ENCODE data around the gene C1QL1.
"Not testable (repeated sequence)": the region's sequence is repeated elsewhere in the genome, so short reads cannot be mapped to it uniquely, and the experiment has no call there.

C1QL1 gene

DNA sequence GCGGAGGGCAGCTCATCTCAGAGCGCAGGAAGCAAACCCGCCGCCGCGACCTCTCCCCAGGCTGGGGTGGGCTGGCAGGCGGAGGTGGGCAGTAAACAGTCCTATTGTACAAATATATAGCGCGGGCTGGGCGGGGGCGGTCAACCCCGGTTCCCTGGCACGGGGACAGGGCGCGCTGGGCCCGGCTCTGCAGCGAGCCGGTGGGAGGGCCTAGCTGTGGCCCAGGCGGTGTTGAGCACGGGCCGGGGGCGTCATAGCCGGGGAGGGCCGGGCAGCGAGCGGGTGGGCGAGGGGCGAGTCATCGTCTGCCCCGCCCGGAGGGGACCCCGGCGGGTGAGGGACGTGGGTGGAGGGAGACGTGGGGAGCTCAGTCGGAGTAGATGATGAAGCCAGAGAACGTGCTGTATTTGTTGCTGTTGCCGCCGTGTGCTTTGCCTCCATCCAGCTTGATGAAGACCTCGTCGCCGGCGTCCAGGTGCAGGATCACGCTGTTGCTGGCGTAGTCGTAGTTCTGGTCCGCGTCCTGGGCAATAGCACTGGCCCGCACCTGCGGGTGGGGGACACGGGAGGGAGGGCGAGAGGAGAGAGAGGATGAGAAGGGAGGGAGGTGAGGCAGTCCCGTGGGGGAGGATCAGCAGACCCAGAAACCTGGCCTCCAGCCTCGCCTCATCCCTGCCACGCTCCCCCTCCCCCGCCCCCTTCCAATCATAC lies 8.1 kb downstream of the C1QL1 start:
- no peak for DNase-seq

DNA sequence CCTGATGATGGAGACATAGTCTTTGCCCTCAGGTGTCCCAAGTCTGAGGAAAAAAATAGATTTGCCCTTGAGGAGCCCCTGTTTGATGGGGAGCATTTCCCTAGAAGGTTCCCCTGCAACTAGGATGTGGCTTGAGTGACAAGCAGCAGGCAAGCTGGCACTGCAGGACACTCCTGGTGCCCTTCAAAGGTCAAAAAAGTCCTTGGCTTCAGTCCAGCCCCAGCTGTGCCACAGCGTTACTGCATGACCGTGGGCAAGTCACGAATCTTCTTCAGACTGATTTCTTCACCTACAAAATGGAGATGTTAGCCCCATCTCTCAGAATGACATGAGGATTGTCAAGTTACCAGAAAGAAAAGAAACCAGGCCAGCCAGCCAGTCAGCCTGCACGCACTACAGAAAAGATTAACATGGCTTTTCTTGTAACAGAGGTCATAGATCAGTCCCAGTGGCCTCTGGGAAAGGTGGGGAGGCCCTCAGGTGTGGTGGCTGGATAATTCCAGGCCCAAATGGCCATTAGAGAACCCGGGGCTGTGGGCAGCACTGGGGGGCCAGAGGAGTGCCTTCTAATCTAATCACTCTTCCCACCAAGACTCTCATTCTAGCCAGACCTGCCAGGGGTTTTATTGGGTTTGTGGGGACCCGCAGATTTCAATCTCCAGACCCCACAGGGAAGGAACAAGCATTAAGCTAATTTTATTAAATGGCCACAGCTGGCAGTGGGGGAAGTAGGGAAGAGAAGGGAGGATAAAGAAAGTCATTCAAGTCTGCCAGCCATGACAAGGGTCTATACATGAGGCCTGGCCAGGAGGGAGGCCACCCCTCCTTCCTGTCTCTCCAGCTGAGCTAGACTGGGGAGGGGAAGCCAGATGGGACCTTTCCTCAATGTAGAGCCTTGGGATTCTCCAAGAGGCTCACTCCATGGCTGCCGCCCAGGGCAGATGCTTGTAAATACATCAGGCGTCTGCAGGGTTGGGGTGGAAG lies 10.8 kb downstream of the C1QL1 start:
- no peak for DNase-seq

DNA sequence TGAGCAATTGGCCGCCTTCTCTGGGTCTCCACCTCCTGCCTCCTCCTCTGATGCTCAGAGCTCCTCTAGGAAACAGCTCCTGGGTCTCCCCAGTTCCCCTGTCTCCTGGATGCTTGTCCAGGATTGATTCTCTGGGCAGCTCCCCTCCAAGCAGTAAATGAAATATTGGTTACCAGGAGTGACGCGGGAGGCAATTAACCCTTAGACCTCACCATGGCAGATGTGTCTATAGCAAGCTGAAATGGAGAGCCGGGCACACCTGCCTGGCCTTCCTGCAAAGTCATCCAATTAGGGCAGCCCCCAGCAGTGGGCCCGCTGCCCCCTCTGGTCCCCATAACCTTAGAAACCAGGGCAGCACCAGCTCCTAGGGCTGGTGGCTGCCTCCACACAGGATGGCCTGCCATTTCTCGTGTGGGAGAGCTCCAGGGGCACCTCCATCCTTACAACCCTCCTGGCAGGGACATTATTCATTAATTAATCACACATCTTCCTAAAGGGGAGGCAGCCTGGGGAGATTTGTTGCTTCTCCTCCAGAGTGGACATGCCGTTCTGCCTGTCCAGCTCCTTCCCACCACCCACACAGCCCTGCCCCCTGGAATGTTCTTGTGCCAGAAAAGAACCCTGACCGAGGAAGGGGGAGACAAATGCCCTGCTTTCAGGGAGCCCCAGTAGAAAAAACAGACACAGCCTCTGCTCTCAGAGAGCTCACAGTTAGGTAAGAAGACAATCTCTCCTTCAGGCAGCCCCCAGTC lies 12.3 kb downstream of the C1QL1 start:
- DNase-seq = no peak

- no peak for DNase-seq
Measured at GRCh38 chr17:44952946-44953475, 15.1 kb downstream of the C1QL1 start.

GRCh38 chr17:44948315-44948795 lies 19.7 kb downstream of the C1QL1 start:
- no peak for DNase-seq

GRCh38 chr17:44947461-44948314 lies 20.4 kb downstream of the C1QL1 start, which contains the start of gene KIF18B:
Gene KIF18B (minus strand): TSS chr17:44947773. CDS start chr17:44936344, 11,429 bp downstream.
- peak; percentile 97 for DNase-seq

GRCh38 chr17:44945652-44946051 lies 22.5 kb downstream of the C1QL1 start:
- not testable (repeated sequence) for DNase-seq

GRCh38 chr17:44942456-44942855 lies 25.6 kb downstream of the C1QL1 start:
- no peak for DNase-seq

GRCh38 chr17:44941712-44942331 lies 26.3 kb downstream of the C1QL1 start:
- DNase-seq = no peak

GRCh38 chr17:44940768-44941167 lies 27.3 kb downstream of the C1QL1 start:
- no peak for DNase-seq

DNA sequence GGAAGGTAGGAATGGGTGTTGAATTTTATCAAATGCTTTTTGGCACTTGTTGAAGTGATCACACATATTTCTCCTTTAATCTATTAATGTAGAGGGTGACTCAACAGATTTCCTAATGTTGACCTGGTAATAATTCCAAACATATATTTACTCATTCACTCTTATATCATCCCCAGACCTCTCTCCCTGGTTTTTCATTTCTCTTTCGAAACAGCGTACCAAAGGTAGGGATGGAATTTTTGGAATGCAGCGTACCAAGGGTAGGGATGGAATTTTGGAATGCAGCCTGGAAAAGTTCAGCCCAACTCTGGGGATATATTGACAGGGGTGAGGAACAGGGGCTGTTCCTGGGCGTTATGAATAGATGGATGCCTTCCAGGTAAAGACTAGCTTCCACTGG lies 27.8 kb downstream of the C1QL1 start:
- DNase-seq = no peak

DNA sequence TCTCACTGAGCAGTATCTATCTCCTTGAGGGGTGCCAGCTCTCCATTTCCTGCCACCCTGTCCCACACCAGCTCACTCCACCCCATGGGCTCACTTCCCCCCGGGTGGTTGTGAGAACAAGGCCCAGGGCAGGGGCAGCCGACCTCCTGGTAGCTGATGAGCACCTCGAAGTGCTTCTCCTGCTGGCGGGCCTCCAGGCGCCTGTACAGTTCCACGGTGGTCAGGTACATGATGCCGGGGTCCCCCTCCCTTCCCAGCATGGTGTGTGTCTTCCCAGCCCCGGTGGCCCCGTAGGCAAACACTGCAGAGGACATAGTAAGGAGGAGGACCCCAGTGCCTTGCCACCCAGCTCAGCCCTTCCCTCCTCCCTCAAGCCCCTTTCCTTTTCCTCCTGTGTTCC lies 33.0 kb downstream of the C1QL1 start:
- no peak for DNase-seq

- DNase-seq = no peak
Measured at GRCh38 chr17:44934745-44935105, 33.4 kb downstream of the C1QL1 start.

DNA sequence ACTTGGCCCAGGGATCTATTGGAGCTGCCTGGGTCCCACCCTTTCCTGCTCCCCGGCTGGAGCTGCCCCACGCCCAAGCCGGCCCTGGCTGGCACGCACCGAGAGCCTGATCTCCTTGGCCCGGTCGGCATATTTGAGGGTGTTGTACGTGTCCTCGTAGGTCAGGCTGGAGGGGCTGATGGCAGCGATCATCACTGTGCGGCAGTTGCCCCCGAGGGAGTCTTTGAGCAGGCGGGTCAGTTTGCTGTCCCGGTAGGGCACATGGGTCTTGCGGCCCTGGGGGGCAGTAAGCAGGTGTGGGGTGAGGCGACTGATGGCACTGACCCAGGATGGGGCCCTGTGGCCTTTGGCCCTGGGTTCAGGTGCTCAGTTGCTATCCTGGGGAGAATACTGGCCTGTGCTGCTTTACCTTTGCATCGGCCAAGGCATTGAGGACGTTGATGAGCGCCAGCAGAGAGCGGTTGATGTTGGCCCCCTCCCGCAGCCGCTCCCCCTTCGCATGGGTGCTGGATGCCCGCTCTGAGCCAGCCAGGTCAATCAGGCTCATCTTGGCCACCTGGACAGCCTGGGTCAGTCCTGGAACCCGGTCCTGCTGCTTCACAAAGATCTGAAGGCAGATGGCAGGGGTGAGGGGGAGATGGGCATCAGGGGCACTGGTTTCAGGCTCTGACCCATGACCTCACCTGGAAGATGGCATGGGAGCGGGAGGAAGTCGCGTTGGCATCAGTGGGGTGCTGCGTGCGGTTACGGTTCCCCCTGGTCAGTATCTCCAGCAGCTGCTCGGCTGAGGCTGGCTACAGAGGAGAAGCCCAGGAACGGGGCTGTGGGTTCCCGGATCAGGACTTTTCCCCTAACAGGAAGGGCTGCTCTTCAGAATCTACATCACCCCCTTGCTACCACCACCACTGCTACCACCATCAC lies 34.0 kb downstream of the C1QL1 start:
- DNase-seq = no peak

DNA sequence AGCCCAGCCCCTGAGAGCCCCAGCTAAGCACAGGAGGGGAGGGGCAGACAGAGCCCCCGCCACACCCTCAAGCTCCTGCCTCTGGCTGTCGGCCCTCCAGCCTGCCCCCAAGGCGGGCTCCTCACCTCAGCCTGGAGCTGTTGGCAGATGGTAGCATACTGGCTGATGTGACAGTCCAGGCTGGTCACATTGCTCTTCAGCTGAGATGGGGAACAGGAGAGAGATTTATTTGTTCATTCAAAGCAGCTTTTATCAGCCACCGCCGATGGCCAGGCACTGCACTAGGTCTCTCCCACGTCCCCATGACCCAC lies 35.4 kb downstream of the C1QL1 start:
- no peak for DNase-seq

DNA sequence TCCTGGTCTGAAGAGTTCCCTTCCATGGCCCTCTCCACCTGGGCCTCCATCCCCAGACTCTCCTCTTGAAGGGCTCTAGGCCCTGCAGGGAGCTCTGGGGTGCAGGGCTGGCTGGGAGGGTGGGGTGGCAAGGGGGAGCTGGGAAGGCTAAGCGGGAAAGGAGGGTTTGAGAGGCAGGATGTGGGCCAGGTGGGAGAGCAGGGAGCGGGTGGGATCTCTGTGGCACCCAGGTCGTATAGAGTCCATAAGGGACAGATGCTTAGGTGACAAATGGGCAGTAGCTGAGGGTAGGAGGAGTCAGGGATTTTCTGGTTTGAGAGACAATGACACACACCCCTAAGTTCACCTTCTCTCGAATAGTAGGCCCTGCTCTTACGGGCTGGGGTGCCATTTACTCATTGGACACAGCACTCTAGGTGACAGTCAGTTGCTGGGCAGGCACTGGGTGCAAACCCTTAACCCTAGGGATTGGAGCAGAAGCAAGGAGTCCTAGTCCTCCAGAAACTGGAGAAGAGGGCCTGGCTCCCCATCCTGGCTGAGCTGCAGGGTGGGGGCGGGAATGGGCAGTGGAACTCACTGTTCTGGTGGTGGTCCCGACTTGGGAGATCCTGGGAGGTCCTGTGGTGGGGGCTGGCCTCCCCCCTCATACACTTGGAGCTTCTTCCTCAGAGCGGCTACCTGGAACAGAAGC lies 35.9 kb downstream of the C1QL1 start:
- DNase-seq = no peak

GRCh38 chr17:44931376-44931775 lies 36.7 kb downstream of the C1QL1 start:
- no peak for DNase-seq

GRCh38 chr17:44930667-44931066 lies 37.4 kb downstream of the C1QL1 start:
- no peak for DNase-seq

DNA sequence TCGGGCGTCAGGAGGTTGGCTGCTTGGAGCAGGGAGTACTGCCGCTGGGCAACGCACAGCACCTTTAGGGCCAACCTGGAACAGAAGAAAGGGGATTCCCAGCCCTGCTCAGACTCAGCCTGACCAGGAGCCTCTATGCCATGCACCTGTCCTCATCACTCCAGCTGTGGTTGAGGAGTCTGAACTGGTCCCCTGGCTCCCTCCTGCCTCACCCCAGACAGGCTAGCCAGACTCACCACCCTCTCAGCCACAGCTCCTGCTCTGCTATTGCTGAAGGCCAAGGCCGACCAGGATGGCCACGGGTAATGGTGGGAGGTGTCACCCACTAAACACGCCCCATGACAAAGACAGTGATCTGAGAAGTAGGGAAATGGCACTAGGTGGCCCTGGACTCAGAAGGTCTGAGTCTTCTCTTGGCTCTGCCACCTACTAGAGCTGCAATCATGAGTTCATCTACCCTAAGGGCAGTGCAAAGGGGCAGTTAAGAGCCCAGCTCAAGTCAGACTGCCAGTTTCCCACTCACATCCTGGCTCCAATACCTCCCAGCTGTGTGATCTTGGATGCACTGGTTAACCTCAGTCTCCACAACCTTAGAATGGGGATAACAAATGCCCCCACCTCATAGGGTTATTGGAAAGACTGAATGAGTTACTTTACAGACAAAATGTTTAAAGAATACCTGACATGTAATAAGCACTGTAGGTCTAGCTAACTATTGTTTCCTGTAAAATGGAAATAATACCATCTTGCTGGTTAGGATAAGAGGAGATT lies 39.0 kb downstream of the C1QL1 start:
- DNase-seq = no peak

All from NCI-H774 (cell line).